Trophoblast cell (in vitro differentiated cells and primary cell): ENCODE data around the gene TSEN15.

Source experiments
- DNase-seq, 2 donors: peaks; one replicate each; pipeline ENCODE4 v3.0.0-alpha.2; 2016
- H2AFZ ChIP-seq: 2 replicates; pipeline ENCODE4 v1.6.1; 2013; ENCODE audit warnings: low read length, moderate library complexity, mild to moderate bottlenecking; ENCODE audit not compliant: insufficient read depth, poor library complexity
- H2AK5ac ChIP-seq: 2 replicates; pipeline ENCODE4 v1.6.1; 2013; ENCODE audit warnings: mild to moderate bottlenecking, low read length
- H2BK120ac ChIP-seq: 2 replicates; pipeline ENCODE4 v1.6.1; 2013; ENCODE audit warnings: low read length, mild to moderate bottlenecking, moderate library complexity; ENCODE audit not compliant: insufficient read depth, poor library complexity
- H2BK12ac ChIP-seq: 2 replicates; pipeline ENCODE4 v1.6.1; 2013; ENCODE audit warnings: mild to moderate bottlenecking, low read length, moderate library complexity
- H2BK5ac ChIP-seq: 2 replicates; pipeline ENCODE4 v1.6.1; 2013; ENCODE audit warnings: low read length, low read depth, moderate library complexity, mild to moderate bottlenecking; ENCODE audit not compliant: poor library complexity
- H3K14ac ChIP-seq: 2 replicates; pipeline ENCODE4 v1.6.1; 2013; ENCODE audit warnings: mild to moderate bottlenecking, low read length
- H3K18ac ChIP-seq: 2 replicates; pipeline ENCODE4 v1.6.1; 2013; ENCODE audit warnings: mild to moderate bottlenecking, low read length
- H3K23ac ChIP-seq: 2 replicates; pipeline ENCODE4 v1.6.1; 2013; ENCODE audit warnings: low read length
- H3K27ac ChIP-seq: 2 replicates; pipeline ENCODE4 v1.5.1; 2013; ENCODE audit warnings: low read depth, mild to moderate bottlenecking, inconsistent platforms, low read length, moderate library complexity
- H3K27me3 ChIP-seq: 2 replicates; pipeline ENCODE4 v1.6.1; 2013; ENCODE audit warnings: inconsistent platforms, mild to moderate bottlenecking, low read length, moderate library complexity; ENCODE audit not compliant: insufficient read depth
- H3K36me3 ChIP-seq, 2 experiments: 1 replicate in 1 of 2; 2 replicates in 1 of 2; pipeline ENCODE4 v1.6.1; 2013; ENCODE audit warnings: low read length in 2 of 2, mild to moderate bottlenecking in 2 of 2, moderate library complexity in 1 of 2; ENCODE audit not compliant: insufficient read depth in 2 of 2, control insufficient read depth in 1 of 2
- H3K4ac ChIP-seq: 2 replicates; pipeline ENCODE4 v1.6.1; 2013; ENCODE audit warnings: low read depth, mild to moderate bottlenecking, low read length, moderate library complexity
- H3K4me1 ChIP-seq, 2 experiments: 1 replicate in 1 of 2; 2 replicates in 1 of 2; pipeline ENCODE4 v1.6.1; 2013; ENCODE audit warnings: low read length in 2 of 2, mild to moderate bottlenecking in 2 of 2, moderate library complexity in 1 of 2; ENCODE audit not compliant: insufficient read depth in 2 of 2, control insufficient read depth in 1 of 2
- H3K4me2 ChIP-seq: 2 replicates; pipeline ENCODE4 v1.6.1; 2013; ENCODE audit warnings: inconsistent platforms, mild to moderate bottlenecking, low read length, moderate library complexity
- H3K4me3 ChIP-seq: 2 replicates; pipeline ENCODE4 v1.5.1; 2013; ENCODE audit warnings: mild to moderate bottlenecking, low read depth, low read length, inconsistent platforms
- H3K79me1 ChIP-seq: one replicate; pipeline ENCODE4 v1.6.1; 2013; ENCODE audit warnings: low read length
- H3K79me2 ChIP-seq: 2 replicates; pipeline ENCODE4 v1.6.1; 2013; ENCODE audit warnings: low read length, mild to moderate bottlenecking; ENCODE audit not compliant: control insufficient read depth, insufficient read depth, poor library complexity
- H3K9ac ChIP-seq: 2 replicates; pipeline ENCODE4 v1.6.1; 2013; ENCODE audit warnings: mild to moderate bottlenecking, low read length
- H3K9me3 ChIP-seq: 2 replicates; pipeline ENCODE4 v1.6.1; 2013; ENCODE audit warnings: low read depth, mild to moderate bottlenecking, control low read depth, inconsistent platforms, low read length; ENCODE audit not compliant: insufficient read depth
- H4K12ac ChIP-seq: 2 replicates; pipeline ENCODE4 v1.6.1; 2013; ENCODE audit warnings: low read depth, mild to moderate bottlenecking, low read length, moderate library complexity
- H4K8ac ChIP-seq: 2 replicates; pipeline ENCODE4 v1.6.1; 2013; ENCODE audit warnings: low read depth, mild to moderate bottlenecking, low read length, moderate library complexity
- H4K91ac ChIP-seq: one replicate; pipeline ENCODE4 v1.6.1; 2013; ENCODE audit warnings: low read depth, mild to moderate bottlenecking, low read length, moderate library complexity
- WGBS: extraction: QIAGEN DNeasy Blood & Tissue Kit; methylation state at CpG from one replicate; pipeline ENCODE4 v1.1.7; 2013; ENCODE audit warnings: missing lambda C conversion rate; ENCODE audit not compliant: insufficient read length, insufficient coverage; ENCODE audit errors: extremely low coverage; 5-methylcytosine and 5-hydroxymethylcytosine counted together

The TSEN15 gene

DNA sequence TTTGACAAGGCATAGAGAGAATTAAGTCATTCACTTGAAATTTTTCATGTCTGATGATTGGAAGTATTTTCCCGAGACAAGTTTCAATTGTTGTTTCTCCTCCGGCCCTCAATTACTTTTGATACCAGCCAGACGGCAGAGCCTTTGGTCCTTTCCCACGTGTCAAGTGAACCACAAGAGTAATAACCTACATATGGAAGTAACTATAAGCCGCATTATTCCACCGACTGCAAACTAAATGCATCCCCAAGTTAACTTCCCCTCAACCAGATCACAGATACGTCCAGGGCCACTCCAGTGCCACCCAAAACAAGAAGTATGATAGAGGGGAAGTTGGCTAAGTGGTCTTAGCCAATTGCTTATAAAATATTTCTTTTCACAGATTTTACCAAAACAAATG is 34.2 kb upstream of the TSEN15 start:
- DNase-seq: no peak
- no peak overlapping the region for H3K9ac ChIP-seq
- no peak overlapping the region for H3K4ac ChIP-seq
- H3K14ac ChIP-seq: no peak overlapping the region
- no CpG with 5 or more reads among the region's 7 CpGs for WGBS
- H3K9me3 ChIP-seq: no peaks in the 10 kb centered on the region
- H3K18ac ChIP-seq: no peak overlapping the region
- H3K4me3 ChIP-seq: no peak overlapping the region
- no peaks in the 10 kb centered on the region for H3K79me2 ChIP-seq
- H4K91ac ChIP-seq: no peak overlapping the region
- no peak overlapping the region for H2AK5ac ChIP-seq
- no peak overlapping the region for H2BK5ac ChIP-seq
- H2BK12ac ChIP-seq: no peak overlapping the region
- no peaks in the 10 kb centered on the region for H3K79me1 ChIP-seq
- H3K4me2 ChIP-seq: no peak overlapping the region
- H4K8ac ChIP-seq: no peak overlapping the region
- H3K36me3 ChIP-seq: no peaks in the 10 kb centered on the region
- H4K12ac ChIP-seq: no peak overlapping the region
- no peaks in the 10 kb centered on the region for H3K4me1 ChIP-seq
- no peak overlapping the region for H3K27ac ChIP-seq
- H2AFZ ChIP-seq: no peak overlapping the region
- no peak overlapping the region for H3K23ac ChIP-seq
- H2BK120ac ChIP-seq: no peak overlapping the region
- no peaks in the 10 kb centered on the region for H3K27me3 ChIP-seq

- Histone ChIP-seq H3K4ac (no peak overlapping the region), H2BK5ac (no peak overlapping the region), H4K12ac (no peak overlapping the region), H3K36me3 (no peaks in the 10 kb centered on the region), H3K23ac (no peak overlapping the region), H3K9me3 (no peaks in the 10 kb centered on the region), H3K4me1 (no peaks in the 10 kb centered on the region), H3K79me2 (no peaks in the 10 kb centered on the region), H4K91ac (no peak overlapping the region), H4K8ac (no peak overlapping the region), H3K4me3 (no peak overlapping the region), H2AFZ (no peak overlapping the region), H2AK5ac (no peak overlapping the region), H2BK120ac (no peak overlapping the region), H3K27ac (no peak overlapping the region), H3K18ac (no peak overlapping the region), H3K27me3 (no peaks in the 10 kb centered on the region), H3K79me1 (no peaks in the 10 kb centered on the region), H3K14ac (no peak overlapping the region), H3K4me2 (no peak overlapping the region), H2BK12ac (no peak overlapping the region), H3K9ac (no peak overlapping the region)
- no peak for DNase-seq
- no CpG with 5 or more reads among the region's 2 CpGs for WGBS
These were observed 32.9 kb upstream of the TSEN15 start for GRCh38 chr1:184018622-184019021.

- Histone ChIP-seq H3K27ac (no peak overlapping the region), H3K9me3 (no peaks in the 10 kb centered on the region), H2BK120ac (no peak overlapping the region), H3K4me2 (no peak overlapping the region), H2BK5ac (no peak overlapping the region), H3K4me1 (no peaks in the 10 kb centered on the region), H3K79me2 (no peaks in the 10 kb centered on the region), H4K12ac (no peak overlapping the region), H4K8ac (no peak overlapping the region), H3K18ac (no peak overlapping the region), H4K91ac (no peak overlapping the region), H3K9ac (no peak overlapping the region), H3K23ac (no peak overlapping the region), H3K27me3 (no peaks in the 10 kb centered on the region), H3K14ac (no peak overlapping the region), H2AK5ac (no peak overlapping the region), H3K4me3 (no peak overlapping the region), H3K79me1 (no peaks in the 10 kb centered on the region), H3K36me3 (no peaks in the 10 kb centered on the region), H2BK12ac (no peak overlapping the region), H2AFZ (no peak overlapping the region), H3K4ac (no peak overlapping the region)
- no CpG with 5 or more reads among the region's 5 CpGs for WGBS
- DNase-seq: no peak
These were observed 32.5 kb upstream of the TSEN15 start for GRCh38 chr1:184019069-184019468.

- Histone ChIP-seq H3K23ac (no peak overlapping the region), H3K18ac (no peak overlapping the region), H3K4me2 (no peak overlapping the region), H3K4ac (no peak overlapping the region), H3K36me3 (no peaks in the 10 kb centered on the region), H4K8ac (no peak overlapping the region), H2BK12ac (no peak overlapping the region), H4K12ac (no peak overlapping the region), H2BK120ac (no peak overlapping the region), H3K4me1 (no peaks in the 10 kb centered on the region), H3K27me3 (no peaks in the 10 kb centered on the region), H2AFZ (no peak overlapping the region), H3K4me3 (no peak overlapping the region), H3K9me3 (no peaks in the 10 kb centered on the region), H3K79me2 (no peaks in the 10 kb centered on the region), H3K9ac (no peak overlapping the region), H2AK5ac (no peak overlapping the region), H4K91ac (no peak overlapping the region), H3K79me1 (no peaks in the 10 kb centered on the region), H3K14ac (no peak overlapping the region), H3K27ac (no peak overlapping the region), H2BK5ac (no peak overlapping the region)
- no peak for DNase-seq
- no CpG with 5 or more reads among the region's 2 CpGs for WGBS
These were observed 32.0 kb upstream of the TSEN15 start for GRCh38 chr1:184019506-184019905.
